ENCODE measurements around the gene LIFR.

DNA sequence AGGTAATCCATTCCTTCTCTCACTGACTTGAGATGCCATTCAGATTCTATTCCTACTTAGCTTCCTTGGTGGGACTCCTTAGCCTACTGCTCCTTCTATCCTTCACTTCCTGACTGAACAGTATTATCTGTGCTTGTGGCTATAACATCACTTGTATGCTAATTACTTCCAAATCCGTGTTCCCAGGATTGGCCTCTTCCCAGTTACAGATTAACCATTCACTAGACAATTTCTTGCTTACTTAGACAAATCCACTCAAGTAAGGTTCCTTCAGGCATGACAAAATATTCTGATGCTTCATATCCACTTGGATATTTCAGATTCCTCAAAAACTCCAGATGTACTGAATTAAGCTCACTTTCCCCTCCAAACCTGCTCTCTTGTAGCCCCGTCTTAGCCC is 18.3 kb downstream of the LIFR start:
- TF ChIP-seq, protein P1, sequence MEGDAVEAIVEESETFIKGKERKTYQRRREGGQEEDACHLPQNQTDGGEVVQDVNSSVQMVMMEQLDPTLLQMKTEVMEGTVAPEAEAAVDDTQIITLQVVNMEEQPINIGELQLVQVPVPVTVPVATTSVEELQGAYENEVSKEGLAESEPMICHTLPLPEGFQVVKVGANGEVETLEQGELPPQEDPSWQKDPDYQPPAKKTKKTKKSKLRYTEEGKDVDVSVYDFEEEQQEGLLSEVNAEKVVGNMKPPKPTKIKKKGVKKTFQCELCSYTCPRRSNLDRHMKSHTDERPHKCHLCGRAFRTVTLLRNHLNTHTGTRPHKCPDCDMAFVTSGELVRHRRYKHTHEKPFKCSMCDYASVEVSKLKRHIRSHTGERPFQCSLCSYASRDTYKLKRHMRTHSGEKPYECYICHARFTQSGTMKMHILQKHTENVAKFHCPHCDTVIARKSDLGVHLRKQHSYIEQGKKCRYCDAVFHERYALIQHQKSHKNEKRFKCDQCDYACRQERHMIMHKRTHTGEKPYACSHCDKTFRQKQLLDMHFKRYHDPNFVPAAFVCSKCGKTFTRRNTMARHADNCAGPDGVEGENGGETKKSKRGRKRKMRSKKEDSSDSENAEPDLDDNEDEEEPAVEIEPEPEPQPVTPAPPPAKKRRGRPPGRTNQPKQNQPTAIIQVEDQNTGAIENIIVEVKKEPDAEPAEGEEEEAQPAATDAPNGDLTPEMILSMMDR (conservative IDR thresholded peaks at IDR 0.05) = no peak
- TF ChIP-seq EZH2 (IDR thresholded peaks at IDR 0.05; ENCODE audit: low read depth) = no peak

All from PC-9 (cell line).